ENCODE results near the gene FURIN.
"Not testable (repeated sequence)": the region's sequence is repeated elsewhere in the genome, so short reads cannot be mapped to it uniquely, and the experiment has no call there.

The FURIN gene

DNA sequence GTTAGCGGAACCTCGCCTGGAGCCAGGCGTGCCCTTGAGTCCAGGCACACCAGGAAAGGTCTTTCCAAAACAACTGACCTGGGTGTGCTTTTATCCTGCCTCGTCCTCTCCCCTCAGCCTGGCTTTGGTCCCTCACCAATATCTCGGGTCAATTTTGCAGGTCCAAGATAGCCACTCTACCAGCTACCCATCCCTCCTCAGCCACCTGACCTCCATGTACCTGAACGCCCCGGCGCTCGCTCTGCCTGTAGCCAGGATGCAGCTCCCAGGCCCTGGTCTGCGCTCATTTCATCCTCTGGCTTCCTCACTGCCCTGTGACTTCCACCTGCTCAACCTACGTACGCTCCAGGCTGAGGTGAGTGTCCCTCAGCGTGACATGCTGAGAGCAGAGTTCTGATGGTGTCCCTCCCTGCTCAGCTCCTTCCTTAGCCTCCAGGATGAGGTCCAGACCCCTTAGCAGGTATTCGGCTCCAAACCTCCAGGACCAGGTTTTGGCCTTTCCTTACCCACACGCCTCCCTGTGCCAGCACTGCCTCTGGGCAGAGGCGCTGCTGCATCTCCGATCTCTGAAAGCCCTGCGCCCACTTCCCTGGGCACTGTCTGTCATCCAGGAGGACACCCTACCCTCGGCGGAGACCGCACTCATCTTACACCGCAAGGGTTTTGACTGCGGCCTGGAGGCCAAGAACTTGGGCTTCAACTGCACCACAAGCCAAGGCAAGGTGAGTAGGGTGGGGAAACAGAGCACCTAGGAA, 49.8 kb downstream of the FURIN start:
- no peak for FAIRE-seq

DNA sequence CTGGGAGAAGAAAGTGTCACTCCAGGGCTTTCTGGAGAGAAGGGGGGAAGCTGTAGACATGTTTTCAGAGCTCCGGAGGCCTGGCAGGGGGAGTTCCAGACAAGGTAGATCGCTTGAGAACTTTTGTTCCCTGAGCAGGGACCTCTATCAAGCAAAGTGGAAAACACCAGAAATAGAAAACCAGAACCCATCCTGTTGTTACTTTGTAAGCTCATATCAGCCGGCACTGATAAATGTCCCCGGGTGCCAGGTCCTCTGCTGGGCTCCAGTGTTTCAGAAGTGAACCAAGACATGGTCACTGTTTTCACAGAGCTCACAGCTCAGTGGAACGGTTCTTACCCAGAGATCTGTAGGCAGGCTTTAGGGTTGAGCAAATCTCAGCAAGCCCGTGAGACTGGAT, 50.4 kb downstream of the FURIN start:
- no peak for FAIRE-seq

DNA sequence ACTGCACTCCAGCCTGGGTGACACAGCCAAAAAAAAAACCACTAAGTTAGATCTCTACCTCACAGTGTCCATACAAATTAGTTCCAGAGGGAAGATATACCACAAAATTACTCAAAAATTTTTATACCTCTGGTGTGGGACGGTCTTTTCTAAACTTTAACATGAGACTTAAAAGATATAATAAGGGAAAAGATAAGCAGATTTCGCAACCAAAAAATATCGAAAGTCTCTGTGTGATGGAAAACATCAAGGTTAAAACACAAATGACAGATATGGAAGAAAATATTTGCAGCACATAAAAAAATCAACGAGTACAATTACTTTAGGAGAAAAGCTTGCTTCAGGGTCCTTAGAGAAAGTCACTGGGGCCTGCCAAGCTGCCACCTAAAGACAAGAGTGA, 53.5 kb downstream of the FURIN start:
- no peak for FAIRE-seq

DNA sequence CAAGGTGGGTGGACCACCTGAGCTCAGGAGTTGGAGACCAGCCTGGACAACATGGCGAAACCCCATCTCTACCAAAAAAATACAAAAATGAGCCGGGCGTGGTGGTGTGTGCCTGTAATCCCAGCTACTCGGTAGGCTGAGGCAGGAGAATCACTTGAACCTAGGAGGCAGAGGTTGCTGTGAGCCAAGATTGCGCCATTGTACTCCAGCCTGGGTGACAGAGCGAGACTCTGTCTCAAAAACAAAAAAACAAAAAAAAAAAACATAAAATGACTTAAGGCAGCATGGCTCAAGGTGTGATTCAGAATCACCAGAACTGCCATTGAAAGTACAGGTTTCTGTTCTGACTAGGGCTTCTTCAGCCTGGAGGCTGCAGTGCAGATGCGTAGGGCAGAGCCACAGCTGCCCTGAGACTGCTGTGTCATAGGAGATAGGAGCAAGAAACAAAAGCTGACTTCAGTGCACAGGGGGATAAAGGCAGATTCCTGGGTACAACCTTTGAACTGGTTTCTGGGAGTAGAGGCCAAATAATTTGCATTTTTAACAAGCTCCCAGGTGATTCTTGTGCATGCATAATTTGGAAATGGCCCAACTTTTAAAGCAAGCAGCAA, 54.4 kb downstream of the FURIN start:
- not testable (repeated sequence) for FAIRE-seq

DNA sequence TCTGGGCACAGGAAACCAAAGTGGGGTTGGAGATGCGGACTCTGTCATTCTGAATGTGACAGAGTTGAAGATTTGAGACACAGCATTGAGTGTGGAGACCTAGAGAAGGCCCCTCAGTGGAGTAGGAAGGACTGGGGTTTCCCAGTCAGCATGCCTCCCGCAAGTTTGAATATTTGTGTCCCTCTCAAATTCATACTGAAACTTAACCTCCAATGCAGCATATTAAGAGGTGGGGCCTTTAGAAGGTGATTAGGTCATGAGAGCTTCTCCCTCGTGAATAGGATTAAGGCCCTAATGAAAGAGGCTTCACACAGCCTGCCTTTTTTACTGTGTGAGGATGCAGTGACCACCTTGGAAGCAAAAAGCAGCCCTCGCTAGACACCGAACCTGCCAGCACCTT, 56.0 kb downstream of the FURIN start:
- FAIRE-seq = no peak

DNA sequence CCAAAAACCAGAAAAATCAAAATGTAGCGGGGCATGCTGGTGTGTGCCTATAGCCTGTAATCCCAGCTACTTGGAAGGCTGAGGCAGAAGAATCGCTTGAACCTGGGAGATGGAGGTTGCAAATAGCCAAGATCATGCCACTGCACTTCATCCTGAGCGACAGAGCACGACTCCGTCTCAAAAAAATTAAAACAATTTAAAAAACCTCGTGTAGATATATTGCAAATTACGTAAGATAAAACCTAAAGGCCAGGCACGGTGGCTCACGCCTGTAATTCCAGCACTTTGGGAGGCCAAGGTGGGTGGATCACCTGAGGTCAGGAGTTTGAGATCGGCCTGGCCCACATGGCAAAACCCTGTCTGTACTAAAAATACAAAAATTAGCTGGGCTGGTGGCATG, 58.4 kb downstream of the FURIN start:
- FAIRE-seq = not testable (repeated sequence)

DNA sequence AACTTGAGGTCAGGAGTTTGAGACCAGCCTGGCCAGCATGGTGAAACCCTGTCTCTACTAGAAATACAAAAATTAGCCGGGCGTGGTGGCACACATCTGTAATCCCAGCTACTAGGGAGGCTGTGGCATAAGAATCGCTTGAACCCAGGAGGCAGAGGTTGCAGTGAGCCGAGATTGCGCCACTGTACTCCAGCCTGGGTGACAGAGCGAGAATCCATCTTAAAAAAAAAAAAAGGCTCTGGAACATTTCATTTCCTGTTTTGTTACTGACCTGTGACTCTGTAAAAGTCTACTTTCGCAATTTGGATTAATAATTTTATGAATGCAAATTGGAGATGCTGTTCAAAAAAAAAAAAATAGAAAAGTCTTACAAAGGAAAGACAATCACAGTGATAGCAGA, 59.7 kb downstream of the FURIN start:
- FAIRE-seq = not testable (repeated sequence)

DNA sequence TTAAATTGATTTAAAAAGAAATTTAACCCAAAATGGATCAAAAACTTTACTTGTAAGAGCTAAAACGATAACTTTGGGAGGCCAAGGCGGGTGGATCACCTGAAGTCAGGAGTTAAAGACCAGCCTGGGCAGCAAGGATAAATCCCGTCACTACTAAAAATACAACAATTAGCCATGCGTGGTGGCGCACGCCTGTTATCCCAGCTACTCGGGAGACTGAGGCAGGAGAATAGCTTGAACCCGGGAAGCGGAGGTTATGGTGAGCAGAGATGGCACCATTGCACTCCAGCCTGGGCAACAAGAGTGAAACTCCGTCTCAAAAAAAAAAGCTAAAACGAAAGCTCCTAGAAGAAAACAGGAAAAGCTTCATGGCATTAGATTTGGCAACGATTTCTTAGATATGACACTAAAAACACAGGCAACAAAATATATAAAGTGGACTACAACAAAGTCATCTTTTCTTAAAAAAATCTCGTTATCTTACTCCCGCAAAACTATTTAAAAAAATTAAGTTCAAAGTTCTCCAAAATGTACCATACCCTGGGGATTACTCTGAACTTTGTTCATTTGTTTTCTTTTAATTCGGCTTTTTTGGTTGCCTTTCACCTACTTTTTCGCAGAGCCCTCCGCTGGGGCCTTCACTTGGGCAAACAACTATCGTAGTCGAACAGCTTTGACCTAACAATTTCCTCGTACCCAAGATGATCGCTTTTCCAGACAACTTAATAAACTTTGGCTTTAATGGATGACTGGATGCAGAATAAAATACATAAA, 61.0 kb downstream of the FURIN start:
- no peak for FAIRE-seq

DNA sequence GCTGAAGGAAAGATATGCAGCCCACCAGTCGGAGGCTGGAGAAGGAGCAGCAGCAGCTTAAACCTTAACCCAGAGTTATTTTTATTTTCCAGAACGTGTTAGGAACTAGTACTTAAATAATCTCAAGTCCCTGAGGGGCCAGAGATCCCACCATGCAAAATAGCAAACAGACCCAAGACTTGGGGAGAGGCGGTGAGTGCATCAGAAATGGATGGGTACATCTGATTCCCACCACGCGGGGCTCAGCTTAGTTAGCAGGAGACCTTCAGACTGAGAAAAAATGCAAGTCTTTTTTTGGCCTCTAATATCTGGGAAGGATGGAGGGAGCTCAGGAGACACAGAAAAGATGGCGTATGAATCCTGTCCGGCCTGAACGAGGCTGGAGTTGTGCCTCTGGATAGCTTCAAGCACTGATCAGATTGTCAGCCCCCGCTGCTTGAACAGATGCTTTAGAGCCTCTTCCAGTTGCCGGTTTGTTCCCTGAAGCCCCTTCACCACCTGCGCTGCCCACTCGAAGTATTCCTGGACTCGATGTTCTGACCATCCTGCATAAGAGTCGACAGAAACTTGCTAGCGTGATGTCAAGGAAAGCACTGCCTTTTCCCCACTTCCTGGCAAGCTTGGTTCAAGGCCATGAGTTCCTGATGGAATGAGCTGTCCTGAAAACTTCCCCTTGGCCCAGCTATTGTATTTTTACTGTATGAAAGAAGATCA, 62.6 kb downstream of the FURIN start:
- FAIRE-seq = no peak

DNA sequence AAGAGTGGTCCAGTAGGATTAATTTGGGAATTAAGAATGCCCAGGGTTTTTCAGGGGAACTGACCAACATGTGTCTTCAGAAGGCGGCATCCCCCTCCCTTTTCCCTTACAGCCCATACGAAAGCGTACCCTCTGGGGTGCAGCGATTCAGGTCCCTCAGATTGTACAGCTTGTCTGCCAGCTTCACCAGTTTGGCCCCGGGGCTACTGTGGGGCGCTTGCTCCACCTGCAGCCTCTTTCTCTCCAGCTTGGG, 63.1 kb downstream of the FURIN start:
- no peak for FAIRE-seq

DNA sequence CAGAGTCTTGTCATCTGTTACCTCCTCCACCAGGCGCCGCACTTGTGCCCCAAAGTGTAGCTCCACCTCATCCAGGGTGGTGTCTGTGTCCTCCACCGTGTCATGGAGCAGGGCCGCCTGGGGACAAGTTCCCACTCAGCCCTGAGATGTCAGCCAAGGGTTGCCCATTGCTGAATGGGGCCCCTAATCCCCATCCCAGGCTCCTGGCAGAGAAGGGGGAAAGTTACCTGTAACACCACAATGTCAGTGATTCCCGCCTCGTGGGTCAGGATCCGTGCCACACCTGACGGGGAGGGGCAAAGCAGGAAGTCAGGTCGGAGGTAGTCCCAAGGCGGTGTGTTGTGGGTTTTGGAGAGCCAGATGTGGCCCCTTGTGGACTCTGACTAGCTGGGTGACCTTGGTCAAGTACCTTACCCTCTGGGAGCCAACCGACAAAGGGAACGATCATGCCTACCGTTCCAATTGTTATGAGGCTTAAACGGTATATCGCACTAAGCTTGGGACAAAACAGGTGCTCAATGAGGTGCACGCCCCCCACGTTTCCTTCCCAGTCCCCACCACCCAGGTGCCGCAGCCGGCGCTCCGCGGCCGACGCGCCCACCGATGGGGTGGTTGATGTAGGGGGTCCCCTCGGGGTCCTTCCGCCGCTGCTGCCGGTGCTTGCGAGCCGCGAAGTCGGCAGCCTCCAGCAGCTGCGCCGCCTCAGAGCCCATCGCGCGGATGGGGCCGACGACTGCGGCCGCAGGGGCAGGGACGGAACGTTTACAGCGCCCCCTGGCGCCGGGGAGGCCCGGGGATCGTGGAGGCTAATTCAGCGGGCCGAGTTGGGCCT, 63.7 kb downstream of the FURIN start, which contains the start of gene HDDC3:
TSS of gene HDDC3 (minus strand) at position 722 of the 832 bp plus-strand sequence. CDS start at position 713, 9 bp downstream.
- FAIRE-seq = no peak

DNA sequence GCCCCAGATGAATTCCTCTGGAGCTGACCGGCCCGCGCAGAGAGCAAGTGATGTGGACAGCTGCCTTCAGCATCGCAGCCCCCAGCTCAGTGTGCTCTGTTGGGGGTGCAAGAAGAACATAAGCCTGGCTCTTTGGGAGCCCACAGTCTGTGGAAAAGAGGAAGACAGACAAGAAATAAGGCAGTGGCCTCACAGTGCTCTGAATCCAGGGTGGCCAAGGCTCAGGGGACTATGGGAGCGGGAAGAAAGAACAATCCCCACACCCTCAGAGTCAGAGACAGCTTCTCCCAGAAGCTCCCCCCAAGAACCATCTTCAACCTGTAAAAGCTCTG, 64.2 kb downstream of the FURIN start:
- FAIRE-seq = no peak
